MCF 10A (cell line): Measurements from ENCODE around the gene SMAP1. TPM values are rescaled to one million over a fixed set of nuclear protein-coding genes. Genes with fewer than 3 reads are reported as not detected.

Source experiments
- BruUV-seq: library from RNA; stranded (reverse); fragments of 400-500 nt; replicated peaks from 2 replicates; lab custom pipeline; 2021; lab: Mats Ljungman, UMichigan
- CTCF ChIA-PET: fragments of 300-600 bp; sonication (Branson Sonifier 250); formaldehyde crosslinking; extraction: SDS; loops from one replicate; lab custom pipeline; 2021; ENCODE audit warnings: antibody characterized with exemption, inconsistent platforms; lab: Yijun Ruan, JAX
- POLR2A ChIA-PET: fragments of 300-600, 350-650 bp; sonication (Branson Sonifier 250); formaldehyde crosslinking; extraction: SDS; loops from one replicate; lab custom pipeline; 2020; ENCODE audit warnings: antibody characterized with exemption, inconsistent platforms; lab: Yijun Ruan, JAX
- DNase-seq: peaks from one replicate; pipeline ENCODE4 v3.0.0-alpha.2; 2018; ENCODE audit not compliant: unreplicated experiment
- H3K27ac Mint-ChIP-seq: one replicate; pipeline ENCODE4 v1.8.0; 2022; ENCODE audit warnings: mild to moderate bottlenecking, low read depth, mixed read lengths; ENCODE audit not compliant: unreplicated experiment
- H3K27me3 Mint-ChIP-seq: one replicate; pipeline ENCODE4 v1.8.0; 2022; ENCODE audit warnings: mixed read lengths; ENCODE audit not compliant: insufficient read depth, unreplicated experiment
- H3K36me3 Mint-ChIP-seq: one replicate; pipeline ENCODE4 v1.8.0; 2022; ENCODE audit warnings: mild to moderate bottlenecking, moderate library complexity, mixed read lengths; ENCODE audit not compliant: insufficient read depth, unreplicated experiment
- H3K4me1 Mint-ChIP-seq: one replicate; pipeline ENCODE4 v1.8.0; 2022; ENCODE audit warnings: mixed read lengths; ENCODE audit not compliant: insufficient read depth, unreplicated experiment
- H3K4me3 Mint-ChIP-seq: one replicate; pipeline ENCODE4 v1.8.0; 2022; ENCODE audit warnings: mild to moderate bottlenecking, moderate library complexity, mixed read lengths; ENCODE audit not compliant: unreplicated experiment
- H3K9me3 Mint-ChIP-seq: one replicate; pipeline ENCODE4 v1.8.0; 2022; ENCODE audit warnings: mixed read lengths; ENCODE audit not compliant: unreplicated experiment
- intact Hi-C: fragments of 100-400 bp; cut with micrococcal nuclease; formaldehyde crosslinking; loops from 2 replicates; pipeline ENCODE4 v1.14.1; 2022
- total RNA-seq: library from RNA; stranded (reverse); gene quantifications from 2 replicates; pipeline ENCODE4 v1.2.3, GENCODE V29; 2022
- TF ChIP-seq, protein P1 (sequence below): fragments of 200-600 bp; IDR thresholded peaks from one replicate; pipeline ENCODE4 v1.8.0; 2022; ENCODE audit warnings: antibody characterized with exemption, mild to moderate bottlenecking; ENCODE audit not compliant: unreplicated experiment

Gene SMAP1
- total RNA-seq, 1 experiment from 2014 or later = 26.5 TPM

GRCh38 chr6:70685494-70686180 lies 18.0 kb downstream of the SMAP1 start:
- intact Hi-C loops = loop anchor here (1.0 to 5.0 kb wide), 6 partner anchors 138 to 463 kb away; partner anchors contain the start of gene FAM135A
- Mint-ChIP-seq H3K4me3 (no peak overlapping the region), H3K36me3 (no peaks in the 10 kb centered on the region), H3K4me1 (no peaks in the 10 kb centered on the region), H3K27me3 (no peaks in the 10 kb centered on the region), H3K9me3 (no peaks in the 10 kb centered on the region), H3K27ac (no peak overlapping the region)
- BruUV-seq = no TSS peak
- ChIA-PET CTCF (interaction anchor here (0.5 to 6.4 kb wide), 27 partner anchors 8 to 443 kb away, joined by 3 to 37 read pairs (median 4); partner anchors contain the start of genes SDHAF4 and SMAP1), POLR2A (interaction anchor here (1.4 to 1.5 kb wide), 2 partner anchors 120 to 376 kb away, joined by 3 read pairs; no protein-coding TSS in a partner anchor)
- no peak for DNase-seq
- TF ChIP-seq, protein P1, sequence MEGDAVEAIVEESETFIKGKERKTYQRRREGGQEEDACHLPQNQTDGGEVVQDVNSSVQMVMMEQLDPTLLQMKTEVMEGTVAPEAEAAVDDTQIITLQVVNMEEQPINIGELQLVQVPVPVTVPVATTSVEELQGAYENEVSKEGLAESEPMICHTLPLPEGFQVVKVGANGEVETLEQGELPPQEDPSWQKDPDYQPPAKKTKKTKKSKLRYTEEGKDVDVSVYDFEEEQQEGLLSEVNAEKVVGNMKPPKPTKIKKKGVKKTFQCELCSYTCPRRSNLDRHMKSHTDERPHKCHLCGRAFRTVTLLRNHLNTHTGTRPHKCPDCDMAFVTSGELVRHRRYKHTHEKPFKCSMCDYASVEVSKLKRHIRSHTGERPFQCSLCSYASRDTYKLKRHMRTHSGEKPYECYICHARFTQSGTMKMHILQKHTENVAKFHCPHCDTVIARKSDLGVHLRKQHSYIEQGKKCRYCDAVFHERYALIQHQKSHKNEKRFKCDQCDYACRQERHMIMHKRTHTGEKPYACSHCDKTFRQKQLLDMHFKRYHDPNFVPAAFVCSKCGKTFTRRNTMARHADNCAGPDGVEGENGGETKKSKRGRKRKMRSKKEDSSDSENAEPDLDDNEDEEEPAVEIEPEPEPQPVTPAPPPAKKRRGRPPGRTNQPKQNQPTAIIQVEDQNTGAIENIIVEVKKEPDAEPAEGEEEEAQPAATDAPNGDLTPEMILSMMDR = no peak

DNA sequence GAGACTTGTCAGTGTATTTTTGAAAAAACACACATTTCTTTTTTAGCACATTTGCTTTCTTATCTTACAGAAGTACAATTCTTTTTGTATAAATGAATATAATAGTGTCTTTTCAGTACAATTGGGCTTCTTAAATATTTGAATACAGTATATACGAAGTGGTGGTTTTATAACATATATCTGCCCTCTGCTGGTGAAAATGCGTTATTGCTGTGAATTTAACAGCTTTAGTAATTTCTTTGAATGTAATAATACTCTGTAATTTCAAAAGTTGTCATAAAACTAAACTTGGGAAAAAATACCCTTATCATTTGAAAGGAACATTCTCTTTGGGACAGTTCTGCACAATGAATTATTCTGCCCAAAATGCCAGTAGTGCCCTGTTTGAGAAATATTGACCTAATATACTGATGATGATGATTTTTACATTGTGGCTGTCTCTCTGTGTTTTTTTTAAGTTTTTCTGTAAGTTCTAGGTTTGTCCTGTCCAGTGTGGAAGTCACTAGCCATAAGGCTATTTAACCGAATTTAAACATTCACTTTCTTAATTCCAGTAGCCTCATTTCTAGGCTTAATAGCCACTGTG lies 19.0 kb downstream of the SMAP1 start:
- Mint-ChIP-seq H3K4me3 (no peak overlapping the region), H3K27ac (no peak overlapping the region), H3K27me3 (no peaks in the 10 kb centered on the region), H3K9me3 (no peaks in the 10 kb centered on the region), H3K36me3 (no peaks in the 10 kb centered on the region), H3K4me1 (no peaks in the 10 kb centered on the region)
- DNase-seq = peak; percentile 42
- TF ChIP-seq, protein P1 = peak; percentile 37
- POLR2A ChIA-PET = interaction anchor here (1.4 to 1.5 kb wide), 2 partner anchors 19 to 121 kb away, joined by 5 to 6 read pairs; partner anchors contain the start of gene SMAP1
- intact Hi-C loops = loop anchor here (1.0 to 5.0 kb wide), 6 partner anchors 139 to 464 kb away; partner anchors contain the start of gene FAM135A
- CTCF ChIA-PET = interaction anchor here (0.5 to 6.4 kb wide), 30 partner anchors 9 to 1433 kb away, joined by 3 to 37 read pairs (median 4); partner anchors contain the start of genes SDHAF4 and SMAP1
- BruUV-seq = no TSS peak

DNA sequence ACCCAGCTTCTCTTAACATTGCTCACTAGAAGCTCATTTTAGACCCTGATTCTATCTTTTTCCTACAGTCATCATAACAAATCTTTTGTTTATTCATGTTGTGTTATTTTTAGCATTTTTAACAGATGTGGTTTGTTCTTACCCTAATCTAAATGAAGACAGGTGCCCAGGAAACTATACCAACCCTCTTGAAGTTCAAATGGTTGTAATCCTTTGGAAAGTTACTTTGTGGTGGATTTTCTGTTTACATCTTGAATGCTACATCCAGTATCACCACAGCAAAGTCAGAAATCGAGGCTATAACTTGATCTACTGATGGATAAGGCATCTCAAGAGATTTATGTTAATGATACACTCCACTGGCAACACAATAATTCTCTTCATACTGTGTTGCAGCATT lies 26.2 kb downstream of the SMAP1 start:
- intact Hi-C loops = no loop called here
- ChIA-PET CTCF (interaction anchor here (1.2 kb wide), 2 partner anchors 190 to 262 kb away, joined by 3 to 6 read pairs; no protein-coding TSS in a partner anchor), POLR2A (no interaction called here)
- TF ChIP-seq, protein P1 = no peak
- H3K4me3 Mint-ChIP-seq = no peak overlapping the region
- no peaks in the 10 kb centered on the region for H3K27me3 Mint-ChIP-seq
- H3K4me1 Mint-ChIP-seq = no peaks in the 10 kb centered on the region
- H3K27ac Mint-ChIP-seq = no peak overlapping the region
- DNase-seq = no peak
- H3K9me3 Mint-ChIP-seq = no peaks in the 10 kb centered on the region
- no TSS peak for BruUV-seq
- H3K36me3 Mint-ChIP-seq = no peaks in the 10 kb centered on the region

DNA sequence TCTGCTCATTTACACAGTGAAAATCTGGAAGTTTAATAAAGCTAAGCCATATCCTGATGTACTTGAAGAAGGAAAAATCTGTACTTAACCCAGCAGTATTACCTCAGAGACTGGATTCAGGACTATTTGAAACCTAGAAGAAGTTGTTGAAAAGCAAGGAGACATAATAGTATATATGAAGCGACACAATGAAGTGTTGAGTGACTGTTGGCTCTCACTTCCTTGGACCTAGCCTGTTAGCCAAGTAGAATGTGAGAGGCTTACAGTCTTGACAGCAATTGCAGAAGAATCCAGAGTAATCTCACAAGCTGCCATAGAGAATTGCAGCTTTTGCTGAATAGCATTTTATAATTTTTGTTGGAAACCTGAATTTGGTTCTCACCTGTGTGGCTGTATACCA lies 26.7 kb downstream of the SMAP1 start:
- intact Hi-C loops = no loop called here
- Mint-ChIP-seq H3K36me3 (no peaks in the 10 kb centered on the region), H3K27me3 (no peaks in the 10 kb centered on the region), H3K4me3 (no peak overlapping the region), H3K9me3 (no peaks in the 10 kb centered on the region), H3K27ac (no peak overlapping the region), H3K4me1 (no peaks in the 10 kb centered on the region)
- no peak for DNase-seq
- ChIA-PET CTCF (interaction anchor here (1.2 to 1.9 kb wide), 3 partner anchors 7 to 262 kb away, joined by 3 to 6 read pairs (median 5); no protein-coding TSS in a partner anchor), POLR2A (no interaction called here)
- no TSS peak for BruUV-seq
- TF ChIP-seq, protein P1 = no peak
